Stimulated activated CD8-positive, alpha-beta memory T cell treated with anti-CD3 and anti-CD28 coated beads, Interleukin-2, amount 100 ng/mL, for 1 hour (primary cell): Measurements from ENCODE around the gene TMEM198.

ENCODE experiments used
- DNase-seq, 2 donors: peaks; one replicate each; pipeline ENCODE4 v3.0.0-alpha.2; 2020; ENCODE audit warnings: low read depth in 2 of 2

TMEM198 gene, protein sequence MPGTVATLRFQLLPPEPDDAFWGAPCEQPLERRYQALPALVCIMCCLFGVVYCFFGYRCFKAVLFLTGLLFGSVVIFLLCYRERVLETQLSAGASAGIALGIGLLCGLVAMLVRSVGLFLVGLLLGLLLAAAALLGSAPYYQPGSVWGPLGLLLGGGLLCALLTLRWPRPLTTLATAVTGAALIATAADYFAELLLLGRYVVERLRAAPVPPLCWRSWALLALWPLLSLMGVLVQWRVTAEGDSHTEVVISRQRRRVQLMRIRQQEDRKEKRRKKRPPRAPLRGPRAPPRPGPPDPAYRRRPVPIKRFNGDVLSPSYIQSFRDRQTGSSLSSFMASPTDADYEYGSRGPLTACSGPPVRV

DNA sequence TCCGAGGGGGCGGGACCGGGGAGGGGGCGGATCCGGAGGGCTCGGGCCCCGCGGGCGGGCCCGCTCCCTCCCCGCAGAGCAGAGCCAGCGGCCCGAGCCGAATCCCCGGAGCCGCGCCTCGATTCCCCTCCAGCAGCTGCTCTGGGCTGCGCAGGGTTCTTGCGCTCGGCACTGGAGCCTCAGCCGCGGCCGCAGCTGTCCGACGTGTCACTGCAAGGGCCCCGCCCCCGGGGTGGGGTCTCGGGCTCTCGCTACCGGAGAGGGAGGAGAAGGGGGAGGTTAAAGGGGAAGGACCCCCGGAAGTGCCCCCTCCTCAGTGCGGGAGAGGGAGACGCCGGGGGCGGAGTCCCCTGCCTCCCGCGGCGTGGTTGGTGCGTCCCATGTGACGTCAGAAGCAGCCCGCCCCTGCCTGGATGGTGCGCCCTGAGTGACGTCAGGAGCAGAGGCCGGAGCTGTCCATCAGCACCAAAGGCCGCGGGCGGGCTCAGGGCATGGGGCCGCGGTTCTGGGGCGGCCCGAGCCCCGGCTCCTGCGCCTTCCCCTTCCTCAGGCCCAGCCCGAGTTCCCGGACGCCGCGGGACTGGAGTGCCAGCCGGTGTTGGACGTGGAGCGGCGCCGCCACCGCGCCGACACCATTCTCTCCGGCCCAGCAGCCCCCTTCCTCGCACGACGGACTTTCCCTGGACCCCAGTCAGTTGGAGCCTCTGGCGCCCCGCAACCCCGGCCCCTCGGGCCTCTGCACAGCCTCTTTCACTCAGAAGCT lies at the start of gene TMEM198, which contains the start of gene CHPF:
Gene TMEM198 (plus strand): TSS at position 433 of the 763 bp plus-strand sequence. CDS start 700 bp downstream, outside the sequence.
Gene CHPF (minus strand): TSS at position 214 of the 763 bp plus-strand sequence. CDS start 271 bp downstream, outside the sequence.
- peak; percentile 76 to 81 for DNase-seq

DNA sequence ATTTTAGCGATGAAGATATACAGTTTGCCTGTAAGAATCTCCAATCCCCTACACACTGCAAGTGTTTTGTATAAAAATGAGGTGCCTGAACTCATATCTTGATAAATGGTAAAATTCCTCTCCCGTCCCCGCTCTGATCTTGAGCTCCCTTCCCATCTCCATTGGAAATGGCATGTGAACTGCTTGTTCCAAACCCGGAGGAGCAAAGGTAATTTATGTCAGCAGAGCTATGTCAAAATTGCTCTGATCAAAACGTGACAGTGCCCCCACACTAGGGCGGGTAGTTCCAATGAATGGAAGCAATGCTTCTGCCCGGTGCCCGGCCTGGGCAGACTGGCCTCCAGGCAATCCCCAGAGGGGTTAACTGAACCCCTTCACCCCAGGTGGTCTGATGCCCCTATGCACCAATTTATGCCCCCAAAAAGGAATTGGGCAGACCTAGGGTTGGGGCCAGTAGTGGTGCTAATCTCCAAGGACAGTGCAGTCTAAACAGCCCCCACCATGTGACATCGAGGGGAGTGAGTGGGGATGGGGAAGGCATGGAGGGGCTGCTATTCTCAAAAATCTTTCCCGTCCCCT lies 48.8 kb upstream of the TMEM198 start:
- no peak for DNase-seq

DNA sequence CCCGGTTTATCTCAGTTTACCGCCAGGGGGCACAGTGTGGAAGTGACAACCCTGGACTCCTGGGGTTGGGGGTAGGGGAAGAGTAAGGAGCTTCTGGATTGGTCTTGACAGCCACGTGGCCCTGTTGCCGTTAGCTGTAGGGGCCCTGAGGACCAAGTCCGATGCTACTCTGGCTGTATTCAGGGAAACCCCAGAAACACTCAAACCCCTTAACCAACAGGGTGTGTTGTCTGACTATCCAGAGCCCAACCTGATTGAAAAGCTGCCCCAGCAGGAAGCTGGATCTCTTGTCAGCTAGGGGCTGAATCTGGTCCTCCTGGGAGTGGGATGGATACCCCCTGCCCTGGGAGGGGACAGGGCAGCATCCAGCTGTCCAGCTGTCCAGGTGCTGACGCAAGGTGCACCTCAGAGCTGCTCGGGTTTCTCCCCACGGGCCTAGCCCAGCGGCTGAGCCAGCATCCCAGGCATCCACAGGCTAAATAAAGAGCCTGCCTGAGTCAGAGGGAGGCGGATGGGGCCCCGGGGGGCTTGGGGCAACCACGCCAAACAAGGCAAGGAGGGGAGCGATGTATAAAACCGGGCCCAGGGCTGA lies 48.2 kb upstream of the TMEM198 start:
- peak in 1 of 2 donors; percentile 24 for DNase-seq

DNA sequence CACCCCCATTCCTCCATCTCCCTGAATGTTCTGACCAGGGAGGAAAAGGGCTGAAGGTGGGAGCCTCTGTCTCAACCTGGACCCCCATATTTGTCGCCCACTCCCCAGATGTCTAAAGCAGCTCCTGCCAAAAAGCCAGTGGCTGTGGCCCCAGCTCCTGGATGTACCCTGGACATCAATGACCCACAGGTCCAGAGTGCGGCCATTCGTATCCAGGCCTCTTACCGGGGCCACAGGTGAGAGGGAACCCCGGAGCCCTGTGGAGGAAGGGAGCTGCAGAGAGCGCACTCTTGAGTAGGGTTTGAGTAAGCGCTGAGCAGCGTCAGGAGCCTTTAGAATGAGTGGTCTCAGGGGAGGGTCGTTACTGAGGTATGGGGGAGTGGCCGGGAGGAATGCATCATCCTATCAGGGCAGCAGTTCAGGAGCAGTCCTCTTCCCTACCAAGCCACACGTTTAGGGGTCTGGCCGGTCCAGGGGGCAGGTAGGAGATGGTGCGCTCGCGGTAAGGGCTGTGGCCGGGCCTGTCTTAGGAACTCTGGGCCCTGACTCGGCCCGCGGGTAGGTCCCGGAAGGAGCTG lies 47.5 kb upstream of the TMEM198 start:
- no peak for DNase-seq

DNA sequence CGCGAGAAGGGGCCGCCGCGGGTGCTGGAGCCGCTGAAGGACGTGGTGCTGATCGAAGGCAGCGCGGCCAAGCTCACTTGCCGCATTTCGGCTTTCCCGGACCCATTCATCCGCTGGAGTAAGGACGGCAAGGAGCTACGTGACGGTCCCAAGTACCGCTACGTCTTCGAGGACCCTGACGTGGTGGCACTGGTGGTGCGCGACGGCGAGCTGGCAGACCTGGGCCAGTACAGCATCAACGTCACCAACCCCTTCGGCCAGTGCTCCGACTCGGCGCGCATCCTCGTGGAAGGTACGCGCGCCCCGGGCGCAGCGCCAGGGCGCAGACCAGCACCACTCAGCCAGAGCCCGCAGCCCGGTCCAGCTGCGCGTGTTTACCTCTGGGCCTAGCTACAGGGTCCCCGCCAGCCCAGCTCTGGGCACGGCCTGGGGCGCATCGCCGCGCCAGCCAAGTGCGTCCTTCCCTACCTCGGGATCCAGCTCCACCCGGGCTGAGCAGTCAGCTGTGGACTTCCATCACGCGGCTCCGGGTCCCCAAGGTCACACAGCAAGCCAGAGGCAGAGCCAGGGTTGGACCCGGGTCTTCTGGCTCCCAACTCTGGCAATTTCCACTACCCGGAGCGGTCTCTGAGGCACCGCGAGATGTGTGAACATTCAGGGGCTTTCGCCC lies 46.9 kb upstream of the TMEM198 start:
- DNase-seq, result no peak

DNA sequence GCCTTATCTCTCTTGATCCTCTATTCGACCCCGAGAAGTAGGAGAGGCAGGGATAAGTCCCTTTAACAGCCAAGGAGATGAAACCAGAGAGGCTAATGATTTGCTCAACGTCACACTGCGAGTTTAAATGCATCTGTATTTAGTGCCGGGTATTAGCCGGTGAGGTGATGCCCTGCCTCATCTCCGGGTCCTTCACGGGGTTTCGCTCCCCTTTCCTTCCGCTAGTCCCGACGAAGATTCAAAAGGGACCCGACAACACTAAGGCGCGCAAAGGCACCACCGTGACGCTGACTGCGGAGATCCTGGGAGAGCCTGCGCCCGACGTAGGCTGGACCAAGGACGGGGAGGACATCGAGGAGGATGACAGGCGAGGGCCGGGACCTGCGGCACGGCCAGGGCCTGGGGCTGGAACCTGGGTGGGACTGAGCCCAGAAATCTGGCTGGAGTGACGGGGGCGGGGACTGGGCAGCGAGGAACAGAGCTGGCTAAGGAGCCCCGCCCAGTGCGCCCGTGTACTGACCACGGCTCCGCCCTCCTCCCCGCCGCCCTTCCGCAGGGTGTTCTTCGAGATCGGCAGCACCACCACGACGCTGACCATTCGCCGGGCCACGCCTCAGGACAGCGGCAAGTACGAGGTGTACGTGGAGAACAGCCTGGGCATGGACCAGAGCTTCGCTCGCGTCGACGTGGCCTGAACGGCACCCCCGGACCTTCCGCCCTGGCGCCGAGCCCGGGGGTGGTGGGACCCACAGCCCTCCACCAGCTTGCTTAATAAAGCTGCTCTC lies 46.1 kb upstream of the TMEM198 start:
- DNase-seq, result no peak

DNA sequence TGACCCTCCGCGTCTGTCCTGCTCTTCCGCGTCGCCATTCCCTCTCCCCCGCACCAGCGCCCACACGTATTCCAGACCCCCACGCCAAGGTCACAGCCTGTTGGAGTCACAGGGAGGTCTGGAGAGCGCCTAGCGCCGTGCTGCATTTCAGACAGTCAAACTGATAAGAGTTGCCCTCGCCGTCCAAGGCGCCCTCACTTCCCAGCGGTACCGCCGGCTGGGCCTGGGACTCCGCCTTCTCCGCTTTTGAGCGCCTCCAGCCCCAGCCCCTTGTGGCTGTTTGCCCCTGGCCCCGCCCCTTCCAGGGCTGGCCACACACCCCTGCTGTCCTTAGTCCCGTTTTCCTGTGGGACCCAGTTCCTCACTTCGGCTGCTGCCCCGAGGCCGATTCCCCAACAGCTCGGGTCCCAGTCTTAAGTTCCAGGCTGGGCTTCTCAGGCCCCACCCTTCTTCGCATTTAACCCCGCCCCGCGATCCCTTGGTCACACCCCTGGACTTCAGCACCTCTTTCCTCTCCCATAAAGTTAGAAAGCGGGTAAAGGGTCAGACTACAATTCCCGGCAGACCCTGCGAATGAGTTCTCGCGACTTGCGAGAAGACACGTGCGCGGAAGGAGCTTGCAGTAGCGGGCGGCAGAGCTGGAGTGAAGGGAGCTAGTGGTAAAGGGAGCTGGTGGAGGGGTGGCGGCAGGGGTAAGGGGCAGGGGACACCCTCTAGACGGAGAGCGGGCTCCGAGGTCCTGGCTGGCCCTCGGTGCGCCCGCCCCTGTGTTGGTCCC lies 45.4 kb upstream of the TMEM198 start, which contains the start of gene GMPPA:
Gene GMPPA (plus strand): TSS at position 612 of the 778 bp plus-strand sequence. CDS start 1,085 bp downstream, outside the sequence.
- DNase-seq, result peak; percentile 78

DNA sequence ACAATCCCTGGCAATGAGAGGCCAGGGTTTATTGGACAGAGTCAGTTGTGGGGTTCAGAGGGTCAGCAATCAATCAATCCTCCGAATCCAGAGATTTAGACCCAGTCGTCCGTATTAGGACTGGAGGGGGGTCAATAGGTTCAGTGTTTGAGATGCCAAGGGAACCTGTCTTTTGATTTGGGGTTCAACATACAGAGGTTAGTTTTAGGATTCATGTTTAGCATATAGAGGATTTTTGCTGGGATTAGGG lies 44.8 kb upstream of the TMEM198 start:
- no peak for DNase-seq

DNA sequence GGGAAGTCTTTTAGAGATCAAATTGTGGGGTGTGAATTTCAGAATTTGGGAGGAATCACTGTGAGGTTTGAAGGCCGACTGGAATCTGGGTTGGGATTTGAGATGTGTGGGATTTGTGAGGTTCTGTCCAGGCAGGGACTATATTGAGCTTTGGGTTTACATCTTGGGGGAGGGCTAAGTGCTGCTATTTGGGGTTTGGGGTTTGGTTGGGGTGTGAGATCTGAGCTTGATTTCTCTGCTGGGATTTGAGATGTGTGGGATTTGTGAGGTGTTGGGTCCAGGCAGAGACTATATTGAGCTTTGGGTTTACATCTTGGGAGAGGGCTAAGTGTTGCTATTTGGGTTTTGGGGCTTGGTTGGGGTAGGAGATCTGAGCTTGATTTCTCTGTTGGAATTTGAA lies 44.3 kb upstream of the TMEM198 start:
- DNase-seq, result no peak

DNA sequence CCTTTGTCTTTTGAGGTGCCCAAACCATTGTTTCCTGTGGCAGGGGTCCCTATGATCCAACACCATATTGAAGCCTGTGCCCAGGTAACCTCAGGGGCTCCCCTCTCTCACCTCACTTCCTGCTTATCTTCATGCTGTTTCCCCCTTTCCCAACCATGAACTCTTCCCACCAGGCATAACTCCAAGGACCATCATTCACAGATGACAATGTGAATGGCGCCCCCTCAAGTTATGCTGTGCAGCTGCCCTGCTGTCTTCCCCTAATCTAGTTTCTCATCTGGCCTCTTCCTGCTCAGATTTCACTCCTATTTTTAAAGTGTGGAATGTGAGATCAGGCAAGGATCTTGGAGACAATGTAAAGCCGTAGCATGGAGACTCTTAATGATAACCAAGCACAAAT lies 43.7 kb upstream of the TMEM198 start:
- DNase-seq, result no peak

DNA sequence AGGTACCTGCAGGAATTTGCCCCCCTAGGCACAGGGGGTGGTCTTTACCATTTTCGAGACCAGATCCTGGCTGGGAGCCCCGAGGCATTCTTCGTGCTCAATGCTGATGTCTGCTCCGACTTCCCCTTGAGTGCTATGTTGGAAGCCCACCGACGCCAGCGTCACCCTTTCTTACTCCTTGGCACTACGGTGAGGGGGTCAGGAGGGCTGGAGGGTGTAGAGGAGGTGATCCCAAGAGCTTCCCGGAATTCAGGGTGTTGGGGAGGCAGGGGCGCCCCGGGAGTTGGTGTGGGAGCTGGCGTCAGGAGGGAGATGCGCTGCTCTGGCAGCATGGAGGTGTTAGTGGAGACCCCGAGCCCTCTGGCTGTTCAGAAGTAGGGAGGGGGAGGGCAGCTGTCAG lies 42.0 kb upstream of the TMEM198 start:
- DNase-seq, result no peak

DNA sequence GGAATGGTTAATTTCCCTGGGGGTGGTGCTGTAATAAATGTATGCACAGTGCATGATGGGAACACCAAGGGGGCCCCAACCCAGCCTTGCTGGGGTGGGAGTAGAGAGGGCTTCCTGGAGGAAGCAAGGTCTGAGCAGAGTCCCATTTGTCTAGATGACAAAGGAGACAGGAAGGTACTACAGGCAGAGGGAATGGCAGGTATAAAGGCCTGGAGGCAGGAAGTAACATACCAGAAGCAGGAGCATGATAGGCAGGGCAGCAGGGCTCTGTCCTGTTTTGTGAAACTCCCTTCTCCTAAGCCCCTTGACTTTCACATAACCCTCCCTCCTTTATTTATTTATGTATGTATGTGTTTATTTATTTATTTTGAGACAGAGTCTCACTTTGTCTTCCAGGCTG lies 41.2 kb upstream of the TMEM198 start:
- no peak for DNase-seq

DNA sequence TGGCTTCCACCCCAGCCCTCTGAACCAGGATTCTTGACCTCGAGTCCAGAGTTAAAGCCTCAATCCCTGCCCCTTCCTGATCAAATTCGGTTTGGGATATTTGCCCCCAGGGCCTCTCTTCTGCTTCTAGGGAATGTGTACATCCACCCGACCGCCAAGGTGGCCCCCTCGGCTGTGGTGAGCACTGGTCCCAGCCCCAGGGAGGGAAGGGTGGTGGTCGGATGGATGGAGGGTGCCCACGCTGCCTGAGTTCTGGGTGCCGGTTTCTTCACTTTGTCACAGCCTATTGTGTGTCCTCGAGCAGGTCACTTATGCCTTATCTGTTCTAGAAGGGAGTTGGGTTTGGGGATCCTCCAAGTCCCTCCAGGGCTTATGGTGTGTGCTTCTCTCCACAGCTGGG lies 38.2 kb upstream of the TMEM198 start:
- no peak for DNase-seq

DNA sequence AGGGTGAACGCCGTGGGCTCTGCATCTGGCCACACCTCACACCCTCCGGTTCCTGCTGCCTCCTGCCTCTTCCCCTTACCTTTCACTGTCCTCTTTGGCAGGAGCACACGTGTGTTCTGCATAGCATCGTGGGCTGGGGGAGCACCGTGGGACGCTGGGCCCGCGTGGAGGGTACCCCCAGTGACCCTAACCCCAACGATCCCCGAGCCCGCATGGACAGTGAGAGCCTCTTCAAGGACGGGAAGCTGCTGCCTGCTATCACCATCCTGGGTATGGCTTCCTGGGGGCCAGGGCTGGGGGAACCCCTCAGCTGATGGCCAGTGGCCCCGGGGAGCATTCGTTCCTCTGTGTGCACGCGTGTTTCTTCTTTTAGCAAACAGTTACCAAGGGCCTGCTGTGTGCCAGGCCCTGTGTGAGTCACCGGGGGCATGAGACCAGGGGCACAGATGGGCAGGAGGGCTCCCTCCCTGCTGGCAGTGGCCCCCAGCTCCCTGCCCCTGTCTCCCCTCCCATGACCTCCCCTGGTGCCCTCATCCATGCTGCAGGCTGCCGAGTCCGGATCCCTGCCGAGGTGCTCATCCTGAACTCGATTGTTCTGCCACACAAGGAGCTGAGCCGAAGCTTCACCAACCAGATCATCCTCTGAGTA lies 37.6 kb upstream of the TMEM198 start:
- DNase-seq, result no peak

DNA sequence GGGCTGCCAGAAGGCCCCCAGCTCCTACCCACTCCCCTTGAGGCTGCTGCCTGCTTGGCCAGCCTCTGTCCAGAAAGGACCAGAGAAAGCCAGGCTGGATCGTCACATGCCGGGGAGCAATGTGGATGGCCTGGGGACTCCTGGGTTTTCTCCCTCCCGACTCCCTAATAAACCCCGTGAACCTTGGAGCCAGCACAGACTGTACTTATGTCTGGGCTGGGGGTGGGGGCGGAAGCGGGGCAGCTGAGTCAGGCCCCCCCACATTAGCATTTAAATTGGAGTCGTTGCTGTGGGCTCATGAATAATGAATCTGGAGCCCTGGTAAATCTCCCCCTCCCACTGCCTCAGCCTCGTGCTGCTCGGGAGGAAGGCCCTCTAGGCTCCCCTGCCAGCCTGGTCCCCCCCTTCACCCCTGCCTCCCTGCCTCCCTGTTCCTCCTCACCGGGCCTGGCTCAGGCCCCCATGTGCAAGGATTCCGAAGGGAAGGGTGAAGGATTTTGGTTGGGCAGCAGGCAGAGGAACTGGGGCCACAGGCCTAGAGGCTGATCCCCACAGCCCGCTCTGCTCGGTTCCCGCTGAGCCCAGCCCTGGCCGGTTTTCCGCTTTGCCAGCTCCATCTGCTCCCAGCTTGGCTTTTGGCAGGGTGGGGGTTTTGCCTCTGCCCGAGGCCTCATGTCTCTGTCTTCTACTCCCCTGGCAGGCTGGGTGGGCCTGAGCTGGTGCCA lies 36.9 kb upstream of the TMEM198 start:
- no peak for DNase-seq

DNA sequence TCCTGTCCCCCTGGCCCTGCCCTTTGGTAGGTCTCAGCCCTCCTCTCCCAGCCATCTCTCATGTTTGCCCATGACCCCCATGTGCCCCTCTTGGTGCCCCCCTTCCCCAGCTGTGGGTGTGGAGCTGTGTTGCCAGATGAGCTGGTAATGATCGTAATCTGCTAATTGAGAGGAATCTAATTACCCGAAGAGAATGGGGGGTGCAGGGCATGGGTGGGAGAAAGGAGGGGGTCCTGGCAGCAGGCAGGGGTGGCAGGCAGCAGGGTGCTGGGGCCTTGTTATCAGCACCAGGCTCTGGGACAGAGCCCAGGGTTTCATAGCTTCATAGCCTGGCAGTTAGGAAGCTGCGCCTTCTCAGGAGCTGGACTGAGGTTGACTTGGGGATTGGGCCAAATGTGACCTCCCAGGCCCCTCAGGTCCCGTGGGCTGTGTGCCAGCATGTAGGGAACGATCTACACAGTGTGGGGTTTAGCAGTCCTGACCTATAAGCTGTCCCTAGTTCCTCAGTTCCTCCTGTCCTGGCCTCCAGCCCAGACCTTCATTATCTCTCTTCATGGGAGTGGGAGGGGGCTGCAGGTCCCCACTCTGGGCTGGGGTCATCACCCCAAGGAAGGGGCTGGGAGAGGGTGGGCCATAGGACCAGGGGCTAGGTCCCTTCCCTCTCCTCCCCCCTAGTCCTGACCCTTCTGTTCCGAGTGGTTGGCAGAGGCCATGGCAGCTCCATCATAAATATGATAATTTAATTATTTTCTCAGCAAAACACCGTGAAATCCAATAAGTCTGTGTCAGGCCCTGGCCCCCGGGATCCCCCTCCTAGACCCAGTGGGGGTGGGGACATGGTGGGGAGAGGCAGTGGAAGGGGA lies 36.0 kb upstream of the TMEM198 start:
- no peak for DNase-seq

DNA sequence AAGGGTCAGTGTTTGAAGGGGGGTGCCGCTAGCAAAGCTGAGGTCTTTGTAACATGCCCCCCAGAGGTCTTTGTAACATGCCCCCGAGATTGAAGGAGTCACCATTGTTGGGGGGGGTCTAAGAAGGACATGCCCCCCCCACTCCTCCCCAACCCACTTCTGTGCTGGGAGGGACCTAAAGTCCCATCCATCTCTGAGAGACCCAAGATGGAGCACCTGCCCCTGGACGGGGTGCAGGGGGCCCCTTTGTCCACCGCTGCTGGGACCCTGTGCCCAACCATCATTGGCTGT lies 35.4 kb upstream of the TMEM198 start:
- DNase-seq, result no peak
